ENCODE results near the gene RAB11A. TPM values are rescaled to one million over a fixed set of nuclear protein-coding genes. Genes with fewer than 3 reads are reported as not detected.

RAB11A gene
- total and polyA plus RNA-seq, 2 donors (not counting 1 experiment from before 2014, with no cell fraction given) = 56.8 to 501 TPM

DNA sequence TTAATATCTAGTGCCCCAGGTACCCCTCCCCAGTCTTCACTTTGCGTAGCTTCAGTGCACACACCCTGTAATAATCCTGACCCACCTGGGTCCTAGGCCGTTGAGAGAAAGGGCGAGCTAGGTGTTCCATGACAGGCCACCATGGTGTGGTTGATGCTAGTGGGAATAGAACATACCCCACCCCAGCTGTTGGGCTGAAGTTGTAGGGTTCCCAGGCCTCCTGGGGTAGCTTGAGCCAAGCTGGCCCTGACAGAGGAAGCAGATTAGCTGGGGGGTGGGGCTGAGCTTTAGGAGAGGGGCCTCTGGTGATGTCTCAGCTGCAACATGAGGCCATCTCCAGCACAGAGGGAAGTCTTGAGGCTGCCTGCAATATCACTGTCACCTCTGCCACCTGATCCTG lies 40.5 kb downstream of the RAB11A start:
- H3K27ac ChIP-seq (ENCODE audit: insufficient read depth, low read length) = no peak overlapping the region
- H3K36me3 ChIP-seq (ENCODE audit: control insufficient read depth, insufficient read depth, low read length) = no peaks in the 10 kb centered on the region
- TF ChIP-seq, protein P1, sequence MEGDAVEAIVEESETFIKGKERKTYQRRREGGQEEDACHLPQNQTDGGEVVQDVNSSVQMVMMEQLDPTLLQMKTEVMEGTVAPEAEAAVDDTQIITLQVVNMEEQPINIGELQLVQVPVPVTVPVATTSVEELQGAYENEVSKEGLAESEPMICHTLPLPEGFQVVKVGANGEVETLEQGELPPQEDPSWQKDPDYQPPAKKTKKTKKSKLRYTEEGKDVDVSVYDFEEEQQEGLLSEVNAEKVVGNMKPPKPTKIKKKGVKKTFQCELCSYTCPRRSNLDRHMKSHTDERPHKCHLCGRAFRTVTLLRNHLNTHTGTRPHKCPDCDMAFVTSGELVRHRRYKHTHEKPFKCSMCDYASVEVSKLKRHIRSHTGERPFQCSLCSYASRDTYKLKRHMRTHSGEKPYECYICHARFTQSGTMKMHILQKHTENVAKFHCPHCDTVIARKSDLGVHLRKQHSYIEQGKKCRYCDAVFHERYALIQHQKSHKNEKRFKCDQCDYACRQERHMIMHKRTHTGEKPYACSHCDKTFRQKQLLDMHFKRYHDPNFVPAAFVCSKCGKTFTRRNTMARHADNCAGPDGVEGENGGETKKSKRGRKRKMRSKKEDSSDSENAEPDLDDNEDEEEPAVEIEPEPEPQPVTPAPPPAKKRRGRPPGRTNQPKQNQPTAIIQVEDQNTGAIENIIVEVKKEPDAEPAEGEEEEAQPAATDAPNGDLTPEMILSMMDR (conservative IDR thresholded peaks at IDR 0.05 in 1 of 2, IDR thresholded peaks at IDR 0.05 in 1 of 2; ENCODE audit: low read depth in 1 of 2, low read length in 2 of 2) = no peak
- TF ChIP-seq EZH2 (IDR thresholded peaks at IDR 0.05; ENCODE audit: low read length, missing control alignments) = no peak
- H4K20me1 ChIP-seq (ENCODE audit: control insufficient read depth, extremely low read depth, insufficient read depth, low read length) = no peaks in the 10 kb centered on the region
- H3K9ac ChIP-seq (ENCODE audit: insufficient read depth, low read length) = no peak overlapping the region
- H3K27me3 ChIP-seq (ENCODE audit: control insufficient read depth, insufficient read depth, low read length) = no peaks in the 10 kb centered on the region
- H3K9me3 ChIP-seq (ENCODE audit: control insufficient read depth, insufficient read depth, low read depth, low read length) = no peaks in the 10 kb centered on the region
- H3K79me2 ChIP-seq (ENCODE audit: control insufficient read depth, insufficient read depth, low read length) = no peaks in the 10 kb centered on the region
- no peaks in the 10 kb centered on the region for H3K4me1 ChIP-seq (ENCODE audit: control insufficient read depth, extremely low read depth, insufficient read depth, low read length)
- DNase-seq (ENCODE audit: low read depth in 2 of 2) = no peak
- no peak overlapping the region for H3K4me3 ChIP-seq (replicated peaks in 1 of 4; ENCODE audit: control extremely low read depth in 1 of 4, insufficient read depth in 1 of 4, low read depth in 3 of 4, low read length in 4 of 4)
- H2AFZ ChIP-seq (ENCODE audit: low read length) = no peak overlapping the region
- H3K4me2 ChIP-seq (ENCODE audit: extremely low read depth, insufficient read depth, low read length) = no peak overlapping the region

DNA sequence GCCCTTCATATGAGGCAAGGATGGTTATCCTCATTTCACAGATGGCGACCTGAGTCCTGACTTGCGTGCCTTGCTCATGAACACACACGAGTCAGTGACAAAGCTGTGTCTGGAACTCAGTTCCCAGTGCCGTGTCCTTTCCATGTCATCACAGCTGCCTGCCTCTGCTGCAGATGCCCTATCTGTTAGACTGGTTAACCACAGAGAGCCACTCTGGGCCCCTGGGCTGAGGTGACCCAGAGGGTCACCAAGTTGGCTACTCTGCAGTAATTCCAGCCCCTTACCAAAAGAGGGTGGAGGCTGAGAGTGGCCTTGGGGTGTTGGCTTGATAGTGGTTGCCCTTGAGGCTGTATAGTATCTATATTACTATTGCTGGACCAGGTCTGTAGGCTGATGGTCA lies 41.0 kb downstream of the RAB11A start:
- H3K36me3 ChIP-seq (ENCODE audit: control insufficient read depth, insufficient read depth, low read length) = no peaks in the 10 kb centered on the region
- H3K4me1 ChIP-seq (ENCODE audit: control insufficient read depth, extremely low read depth, insufficient read depth, low read length) = no peaks in the 10 kb centered on the region
- no peaks in the 10 kb centered on the region for H3K27me3 ChIP-seq (ENCODE audit: control insufficient read depth, insufficient read depth, low read length)
- no peaks in the 10 kb centered on the region for H3K79me2 ChIP-seq (ENCODE audit: control insufficient read depth, insufficient read depth, low read length)
- no peak overlapping the region for H3K4me3 ChIP-seq (replicated peaks in 1 of 4; ENCODE audit: control extremely low read depth in 1 of 4, insufficient read depth in 1 of 4, low read depth in 3 of 4, low read length in 4 of 4)
- no peak overlapping the region for H3K9ac ChIP-seq (ENCODE audit: insufficient read depth, low read length)
- H2AFZ ChIP-seq (ENCODE audit: low read length) = no peak overlapping the region
- no peak for TF ChIP-seq EZH2 (IDR thresholded peaks at IDR 0.05; ENCODE audit: low read length, missing control alignments)
- TF ChIP-seq, protein P1 (conservative IDR thresholded peaks at IDR 0.05 in 1 of 2, IDR thresholded peaks at IDR 0.05 in 1 of 2; ENCODE audit: low read depth in 1 of 2, low read length in 2 of 2) = no peak
- H3K4me2 ChIP-seq (ENCODE audit: extremely low read depth, insufficient read depth, low read length) = no peak overlapping the region
- DNase-seq (ENCODE audit: low read depth in 2 of 2) = no peak
- no peaks in the 10 kb centered on the region for H4K20me1 ChIP-seq (ENCODE audit: control insufficient read depth, extremely low read depth, insufficient read depth, low read length)
- H3K27ac ChIP-seq (ENCODE audit: insufficient read depth, low read length) = no peak overlapping the region
- no peaks in the 10 kb centered on the region for H3K9me3 ChIP-seq (ENCODE audit: control insufficient read depth, insufficient read depth, low read depth, low read length)

DNA sequence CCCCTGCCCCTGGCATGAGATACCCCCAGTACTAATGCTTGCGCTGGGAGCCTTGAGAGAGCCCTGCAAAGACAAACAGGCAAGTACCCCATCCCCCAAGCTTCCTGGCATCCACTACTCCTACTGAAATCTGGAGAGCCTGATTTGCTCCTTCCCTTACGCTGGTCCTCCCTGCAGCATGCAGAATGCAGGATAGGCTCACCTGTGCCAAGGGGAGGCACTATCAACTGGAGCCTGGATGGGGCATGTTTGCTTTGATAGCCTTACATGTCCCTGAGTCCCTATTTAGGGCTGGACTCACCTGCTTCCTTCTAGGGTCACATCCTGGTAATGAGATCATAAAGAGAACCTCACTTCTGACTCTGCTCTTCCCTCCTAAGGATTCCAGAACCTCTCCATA lies 42.9 kb downstream of the RAB11A start:
- no peaks in the 10 kb centered on the region for H3K79me2 ChIP-seq (ENCODE audit: control insufficient read depth, insufficient read depth, low read length)
- DNase-seq (ENCODE audit: low read depth in 2 of 2) = no peak
- H3K9me3 ChIP-seq (ENCODE audit: control insufficient read depth, insufficient read depth, low read depth, low read length) = no peaks in the 10 kb centered on the region
- TF ChIP-seq, protein P1 (conservative IDR thresholded peaks at IDR 0.05 in 1 of 2, IDR thresholded peaks at IDR 0.05 in 1 of 2; ENCODE audit: low read depth in 1 of 2, low read length in 2 of 2) = no peak
- TF ChIP-seq EZH2 (IDR thresholded peaks at IDR 0.05; ENCODE audit: low read length, missing control alignments) = no peak
- H3K27ac ChIP-seq (ENCODE audit: insufficient read depth, low read length) = no peak overlapping the region
- peaks cover 6% of the 10 kb centered on the region for H3K4me1 ChIP-seq (ENCODE audit: control insufficient read depth, extremely low read depth, insufficient read depth, low read length)
- no peaks in the 10 kb centered on the region for H3K27me3 ChIP-seq (ENCODE audit: control insufficient read depth, insufficient read depth, low read length)
- no peak overlapping the region for H3K9ac ChIP-seq (ENCODE audit: insufficient read depth, low read length)
- H3K4me2 ChIP-seq (ENCODE audit: extremely low read depth, insufficient read depth, low read length) = no peak overlapping the region
- no peak overlapping the region for H3K4me3 ChIP-seq (replicated peaks in 1 of 4; ENCODE audit: control extremely low read depth in 1 of 4, insufficient read depth in 1 of 4, low read depth in 3 of 4, low read length in 4 of 4)
- H2AFZ ChIP-seq (ENCODE audit: low read length) = no peak overlapping the region
- no peaks in the 10 kb centered on the region for H4K20me1 ChIP-seq (ENCODE audit: control insufficient read depth, extremely low read depth, insufficient read depth, low read length)
- no peaks in the 10 kb centered on the region for H3K36me3 ChIP-seq (ENCODE audit: control insufficient read depth, insufficient read depth, low read length)

Data from fibroblast of lung (primary cell).